A673 (cell line): ENCODE measurements around the gene NOS3. TPM values are rescaled to one million over a fixed set of nuclear protein-coding genes. Genes with fewer than 3 reads are reported as not detected.

Experiments used
- BruUV-seq: library from RNA; stranded (reverse); fragments of 400-500 nt; replicated peaks from 2 replicates; lab custom pipeline; 2021; lab: Mats Ljungman, UMichigan
- CTCF ChIA-PET: fragments of 300-600 bp; sonication (Branson Sonifier 250); formaldehyde crosslinking; loops from one replicate; lab custom pipeline; 2022; ENCODE audit warnings: antibody characterized with exemption; lab: Charles Lee
- POLR2A ChIA-PET: fragments of 300-600 bp; sonication (Branson Sonifier 250); formaldehyde crosslinking; loops from one replicate; lab custom pipeline; 2022; ENCODE audit warnings: antibody characterized with exemption; ENCODE audit not compliant: low non-redundant PET; lab: Charles Lee
- DNase-seq: peaks from one replicate; pipeline ENCODE4 v3.0.0-alpha.2; 2015; ENCODE audit warnings: low spot score
- H3K27ac ChIP-seq: fragments of 200-600 bp; sonication (generic); 2 replicates; pipeline ENCODE4 v1.5.1; 2016; ENCODE audit warnings: mixed run types, low read depth, mild to moderate bottlenecking, mixed read lengths, antibody characterized with exemption, low read length; ENCODE audit not compliant: poor library complexity, severe bottlenecking
- H3K27me3 ChIP-seq: fragments of 200-600 bp; sonication (generic); replicated peaks from 2 replicates; pipeline ENCODE4 v1.6.1; 2017; ENCODE audit warnings: mixed run types, low read depth, mild to moderate bottlenecking, mixed read lengths, antibody characterized with exemption, low read length; ENCODE audit not compliant: insufficient read depth, poor library complexity
- H3K36me3 ChIP-seq: fragments of 200-600 bp; sonication (generic); 2 replicates; pipeline ENCODE4 v1.6.1; 2016; ENCODE audit warnings: mixed run types, mild to moderate bottlenecking, mixed read lengths, antibody characterized with exemption, low read length; ENCODE audit not compliant: insufficient read depth, poor library complexity, severe bottlenecking
- H3K4me1 ChIP-seq: fragments of 200-600 bp; sonication (generic); 2 replicates; pipeline ENCODE4 v1.6.1; 2017; ENCODE audit warnings: mixed run types, mild to moderate bottlenecking, mixed read lengths, antibody characterized with exemption, low read length; ENCODE audit not compliant: insufficient read depth, poor library complexity, severe bottlenecking
- H3K4me3 ChIP-seq: fragments of 200-600 bp; sonication (generic); 2 replicates; pipeline ENCODE4 v1.5.1; 2016; ENCODE audit warnings: low read depth, mixed run types, mild to moderate bottlenecking, mixed read lengths, low read length; ENCODE audit not compliant: poor library complexity, severe bottlenecking
- H3K9me3 ChIP-seq: fragments of 200-600 bp; sonication (generic); 2 replicates; pipeline ENCODE4 v1.6.1; 2016; ENCODE audit warnings: mixed run types, low read depth, mild to moderate bottlenecking, mixed read lengths, antibody characterized with exemption, low read length; ENCODE audit not compliant: poor library complexity, severe bottlenecking
- EZH2 ChIP-seq: fragments of 200-600 bp; sonication (generic); IDR thresholded peaks from 2 replicates; pipeline ENCODE4 v1.6.1; 2017; ENCODE audit warnings: borderline replicate concordance, low read depth, mild to moderate bottlenecking, mixed read lengths, antibody characterized with exemption, low read length; ENCODE audit not compliant: poor library complexity, severe bottlenecking
- intact Hi-C: fragments of 100-400 bp; cut with micrococcal nuclease; formaldehyde crosslinking; loops from one replicate; pipeline ENCODE4 v1.10.0; 2022; ENCODE audit not compliant: unreplicated experiment
- total RNA-seq: library from RNA; stranded (reverse); gene quantifications from 2 replicates; pipeline ENCODE4 v1.2.3, GENCODE V29; 2021
- TF ChIP-seq, protein P1 (sequence below): fragments of 300-800, 200-600 bp; sonication (generic); conservative IDR thresholded peaks from 2 replicates; pipeline ENCODE4 v1.5.1; 2017; ENCODE audit warnings: low read depth, mild to moderate bottlenecking, antibody characterized with exemption, low read length, moderate library complexity, mixed read lengths

NOS3 gene
- total RNA-seq, 1 experiment from 2014 or later, result 0.75 TPM

DNA sequence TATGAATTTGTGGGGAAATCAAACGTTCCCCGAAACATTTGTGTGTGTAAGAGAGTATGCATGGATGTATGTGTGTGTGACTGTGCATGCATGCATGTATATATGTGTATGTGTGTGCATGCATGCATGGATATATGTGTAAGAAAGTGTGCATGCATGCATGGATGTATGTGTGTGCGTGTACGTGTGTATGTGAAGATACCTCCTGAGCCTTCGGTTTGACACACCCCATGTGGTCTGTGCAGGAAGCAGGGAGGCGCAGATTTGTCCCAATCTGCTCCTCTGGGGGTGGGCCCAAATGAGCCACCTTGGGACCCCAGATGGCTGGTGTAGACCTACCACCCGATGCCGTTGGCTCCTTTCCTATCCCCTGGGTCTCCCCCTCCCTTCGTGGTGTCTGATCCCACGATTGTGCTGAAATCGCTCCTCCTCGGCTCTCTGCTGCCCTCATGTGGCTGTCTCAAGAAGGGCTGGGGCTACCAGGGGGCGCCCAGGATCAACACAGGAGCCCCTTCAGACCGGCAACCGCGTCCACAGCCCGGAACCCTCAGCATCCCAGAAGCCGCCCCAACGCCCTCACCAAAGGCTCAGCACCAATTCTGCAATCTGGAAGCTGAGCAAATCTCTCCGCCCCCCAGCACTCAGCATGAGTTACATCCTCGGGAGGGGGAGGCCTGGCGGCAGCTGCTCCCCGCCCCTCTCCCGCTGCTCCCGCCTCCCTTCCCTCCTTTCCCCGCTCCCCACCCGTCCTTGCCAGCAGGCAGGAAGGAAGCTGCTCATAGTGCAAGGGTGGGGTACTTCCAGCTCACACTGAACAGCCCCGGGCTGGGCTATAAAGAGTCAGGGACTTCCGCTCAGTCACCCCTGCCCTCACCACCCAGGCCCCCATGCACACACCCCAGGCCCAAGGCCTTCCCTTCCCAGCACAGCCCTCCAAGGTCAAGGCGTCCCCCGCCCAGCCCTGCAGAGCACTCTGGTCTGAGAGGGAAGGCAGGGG lies 2.3 kb upstream of the NOS3 start:
- no peak for TF ChIP-seq EZH2
- TF ChIP-seq, protein P1, sequence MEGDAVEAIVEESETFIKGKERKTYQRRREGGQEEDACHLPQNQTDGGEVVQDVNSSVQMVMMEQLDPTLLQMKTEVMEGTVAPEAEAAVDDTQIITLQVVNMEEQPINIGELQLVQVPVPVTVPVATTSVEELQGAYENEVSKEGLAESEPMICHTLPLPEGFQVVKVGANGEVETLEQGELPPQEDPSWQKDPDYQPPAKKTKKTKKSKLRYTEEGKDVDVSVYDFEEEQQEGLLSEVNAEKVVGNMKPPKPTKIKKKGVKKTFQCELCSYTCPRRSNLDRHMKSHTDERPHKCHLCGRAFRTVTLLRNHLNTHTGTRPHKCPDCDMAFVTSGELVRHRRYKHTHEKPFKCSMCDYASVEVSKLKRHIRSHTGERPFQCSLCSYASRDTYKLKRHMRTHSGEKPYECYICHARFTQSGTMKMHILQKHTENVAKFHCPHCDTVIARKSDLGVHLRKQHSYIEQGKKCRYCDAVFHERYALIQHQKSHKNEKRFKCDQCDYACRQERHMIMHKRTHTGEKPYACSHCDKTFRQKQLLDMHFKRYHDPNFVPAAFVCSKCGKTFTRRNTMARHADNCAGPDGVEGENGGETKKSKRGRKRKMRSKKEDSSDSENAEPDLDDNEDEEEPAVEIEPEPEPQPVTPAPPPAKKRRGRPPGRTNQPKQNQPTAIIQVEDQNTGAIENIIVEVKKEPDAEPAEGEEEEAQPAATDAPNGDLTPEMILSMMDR, result peak; percentile 89
- ChIA-PET CTCF (interaction anchor here (0.7 kb wide), 1 partner anchor 220 kb away, joined by 3 read pairs; no protein-coding TSS in a partner anchor), POLR2A (no interaction called here)
- no TSS peak for BruUV-seq
- H3K4me3 ChIP-seq, result no peak overlapping the region
- no peaks in the 10 kb centered on the region for H3K9me3 ChIP-seq
- intact Hi-C loops, result loop anchor here (1.0 kb wide), 2 partner anchors 90 to 210 kb away; no protein-coding TSS in a partner anchor
- no peaks in the 10 kb centered on the region for H3K36me3 ChIP-seq
- no peaks in the 10 kb centered on the region for H3K4me1 ChIP-seq
- H3K27me3 ChIP-seq, result no peaks in the 10 kb centered on the region
- DNase-seq, result peak; percentile 81
- no peak overlapping the region for H3K27ac ChIP-seq

DNA sequence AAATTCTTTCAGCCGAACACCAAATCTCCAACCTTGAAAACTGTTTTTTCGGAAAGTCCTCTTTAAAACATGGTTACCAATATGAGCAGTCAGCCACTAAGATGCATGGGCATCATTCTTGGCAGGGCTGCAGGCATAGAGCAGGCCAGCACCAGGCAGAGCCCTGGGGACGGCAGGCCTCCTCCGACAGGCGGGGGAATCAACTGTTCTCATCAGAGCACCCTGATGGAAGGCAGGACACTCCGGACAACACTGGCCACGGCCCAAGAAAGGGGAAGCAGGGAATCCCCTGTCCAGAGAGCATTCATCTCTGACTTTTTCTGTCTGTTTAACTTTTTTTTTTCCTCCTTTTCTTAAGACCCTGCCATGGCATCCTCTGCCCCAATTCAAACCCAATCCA lies 1.4 kb upstream of the NOS3 start:
- no peak for DNase-seq
- Histone ChIP-seq H3K4me3 (no peak overlapping the region), H3K4me1 (no peaks in the 10 kb centered on the region), H3K36me3 (no peaks in the 10 kb centered on the region), H3K9me3 (no peaks in the 10 kb centered on the region), H3K27ac (no peak overlapping the region), H3K27me3 (no peaks in the 10 kb centered on the region)
- intact Hi-C loops, result no loop called here
- ChIA-PET CTCF (interaction anchor here (0.7 kb wide), 1 partner anchor 220 kb away, joined by 3 read pairs; no protein-coding TSS in a partner anchor), POLR2A (no interaction called here)
- no peak for TF ChIP-seq EZH2
- TF ChIP-seq, protein P1, result no peak
- BruUV-seq, result no TSS peak

DNA sequence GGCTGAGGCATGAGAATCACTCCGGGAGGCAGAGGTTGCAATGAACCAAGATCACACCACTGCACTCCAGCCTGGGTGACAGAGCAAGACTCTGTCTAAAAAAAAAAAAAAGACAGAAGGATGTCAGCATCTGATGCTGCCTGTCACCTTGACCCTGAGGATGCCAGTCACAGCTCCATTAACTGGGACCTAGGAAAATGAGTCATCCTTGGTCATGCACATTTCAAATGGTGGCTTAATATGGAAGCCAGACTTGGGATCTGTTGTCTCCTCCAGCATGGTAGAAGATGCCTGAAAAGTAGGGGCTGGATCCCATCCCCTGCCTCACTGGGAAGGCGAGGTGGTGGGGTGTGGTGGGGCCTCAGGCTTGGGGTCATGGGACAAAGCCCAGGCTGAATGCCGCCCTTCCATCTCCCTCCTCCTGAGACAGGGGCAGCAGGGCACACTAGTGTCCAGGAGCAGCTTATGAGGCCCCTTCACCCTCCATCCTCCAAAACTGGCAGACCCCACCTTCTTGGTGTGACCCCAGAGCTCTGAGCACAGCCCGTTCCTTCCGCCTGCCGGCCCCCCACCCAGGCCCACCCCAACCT lies 1.3 kb downstream of the NOS3 start:
- Histone ChIP-seq H3K27ac (no peak overlapping the region), H3K4me3 (no peak overlapping the region), H3K4me1 (peaks cover 4% of the 10 kb centered on the region), H3K36me3 (no peaks in the 10 kb centered on the region), H3K9me3 (no peaks in the 10 kb centered on the region), H3K27me3 (no peaks in the 10 kb centered on the region)
- BruUV-seq, result no TSS peak
- TF ChIP-seq EZH2, result no peak
- TF ChIP-seq, protein P1, result no peak
- DNase-seq, result no peak
- POLR2A ChIA-PET, result no interaction called here
- CTCF ChIA-PET, result interaction anchor here (0.6 kb wide), 1 partner anchor 14 kb away, joined by 8 read pairs; no protein-coding TSS in a partner anchor
- intact Hi-C loops, result no loop called here
